ENCODE measurements around the gene SLC24A3. TPM values are rescaled to one million over a fixed set of nuclear protein-coding genes. Genes with fewer than 3 reads are reported as not detected.

Gene SLC24A3
- total RNA-seq, 1 experiment from 2014 or later = not detected

GRCh38 chr20:19602675-19603375 lies 390.4 kb downstream of the SLC24A3 start:
- ATAC-seq (no peak), DNase-seq (ENCODE audit: low read depth, low spot score) (no peak)
- H3K4me1 ChIP-seq (ENCODE audit: control insufficient read depth, insufficient read depth, low read length) = no peaks in the 10 kb centered on the region
- no peaks in the 10 kb centered on the region for H3K27me3 ChIP-seq (ENCODE audit: control insufficient read depth, insufficient read depth, low read length)
- ChIA-PET CTCF (no interaction called here), POLR2A (no interaction called here)
- H3K9me3 ChIP-seq (ENCODE audit: control insufficient read depth, insufficient read depth, low read depth, low read length) = no peaks in the 10 kb centered on the region
- H3K4me3 ChIP-seq (ENCODE audit: low read depth in 2 of 2, low read length in 2 of 2) = no peak overlapping the region
- in situ Hi-C loops (cut with HindIII; ENCODE audit: low pct_unique_long_range_greater_than_20kb, low sequenced_read_pairs) = no loop called here
- no peak overlapping the region for H3K27ac ChIP-seq (ENCODE audit: low read length)
- BruUV-seq (replicated peaks) = no TSS peak
- intact Hi-C loops (cut with micrococcal nuclease; ENCODE audit: unreplicated experiment) = no loop called here
- no peaks in the 10 kb centered on the region for H3K36me3 ChIP-seq (ENCODE audit: control insufficient read depth, insufficient read depth, low read length)
- no peak for TF ChIP-seq POLR2AphosphoS5 (IDR thresholded peaks at IDR 0.05; ENCODE audit: low read depth, low read length)
- TF ChIP-seq, protein P1, sequence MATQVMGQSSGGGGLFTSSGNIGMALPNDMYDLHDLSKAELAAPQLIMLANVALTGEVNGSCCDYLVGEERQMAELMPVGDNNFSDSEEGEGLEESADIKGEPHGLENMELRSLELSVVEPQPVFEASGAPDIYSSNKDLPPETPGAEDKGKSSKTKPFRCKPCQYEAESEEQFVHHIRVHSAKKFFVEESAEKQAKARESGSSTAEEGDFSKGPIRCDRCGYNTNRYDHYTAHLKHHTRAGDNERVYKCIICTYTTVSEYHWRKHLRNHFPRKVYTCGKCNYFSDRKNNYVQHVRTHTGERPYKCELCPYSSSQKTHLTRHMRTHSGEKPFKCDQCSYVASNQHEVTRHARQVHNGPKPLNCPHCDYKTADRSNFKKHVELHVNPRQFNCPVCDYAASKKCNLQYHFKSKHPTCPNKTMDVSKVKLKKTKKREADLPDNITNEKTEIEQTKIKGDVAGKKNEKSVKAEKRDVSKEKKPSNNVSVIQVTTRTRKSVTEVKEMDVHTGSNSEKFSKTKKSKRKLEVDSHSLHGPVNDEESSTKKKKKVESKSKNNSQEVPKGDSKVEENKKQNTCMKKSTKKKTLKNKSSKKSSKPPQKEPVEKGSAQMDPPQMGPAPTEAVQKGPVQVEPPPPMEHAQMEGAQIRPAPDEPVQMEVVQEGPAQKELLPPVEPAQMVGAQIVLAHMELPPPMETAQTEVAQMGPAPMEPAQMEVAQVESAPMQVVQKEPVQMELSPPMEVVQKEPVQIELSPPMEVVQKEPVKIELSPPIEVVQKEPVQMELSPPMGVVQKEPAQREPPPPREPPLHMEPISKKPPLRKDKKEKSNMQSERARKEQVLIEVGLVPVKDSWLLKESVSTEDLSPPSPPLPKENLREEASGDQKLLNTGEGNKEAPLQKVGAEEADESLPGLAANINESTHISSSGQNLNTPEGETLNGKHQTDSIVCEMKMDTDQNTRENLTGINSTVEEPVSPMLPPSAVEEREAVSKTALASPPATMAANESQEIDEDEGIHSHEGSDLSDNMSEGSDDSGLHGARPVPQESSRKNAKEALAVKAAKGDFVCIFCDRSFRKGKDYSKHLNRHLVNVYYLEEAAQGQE (IDR thresholded peaks at IDR 0.05; ENCODE audit: insufficient read depth in 1 of 2, low read depth in 2 of 2, low read length in 1 of 2) = no peak

- CTCF ChIA-PET = no interaction called here
- POLR2A ChIA-PET = no interaction called here
- no peak for DNase-seq (ENCODE audit: low read depth, low spot score)
- H3K9me3 ChIP-seq (ENCODE audit: control insufficient read depth, insufficient read depth, low read depth, low read length) = no peaks in the 10 kb centered on the region
- no peaks in the 10 kb centered on the region for H3K27me3 ChIP-seq (ENCODE audit: control insufficient read depth, insufficient read depth, low read length)
- intact Hi-C loops (cut with micrococcal nuclease; ENCODE audit: unreplicated experiment) (no loop called here), in situ Hi-C loops (cut with HindIII; ENCODE audit: low pct_unique_long_range_greater_than_20kb, low sequenced_read_pairs) (no loop called here)
- H3K4me1 ChIP-seq (ENCODE audit: control insufficient read depth, insufficient read depth, low read length) = no peaks in the 10 kb centered on the region
- BruUV-seq (replicated peaks) = no TSS peak
- no peaks in the 10 kb centered on the region for H3K36me3 ChIP-seq (ENCODE audit: control insufficient read depth, insufficient read depth, low read length)
- H3K4me3 ChIP-seq (ENCODE audit: low read depth in 2 of 2, low read length in 2 of 2) = no peak overlapping the region
- no peak overlapping the region for H3K27ac ChIP-seq (ENCODE audit: low read length)
- ATAC-seq = no peak
- TF ChIP-seq, protein P1 (IDR thresholded peaks at IDR 0.05; ENCODE audit: insufficient read depth in 1 of 2, low read depth in 2 of 2, low read length in 1 of 2) = no peak
- TF ChIP-seq CTCF (IDR thresholded peaks at IDR 0.05) (no peak), POLR2AphosphoS5 (IDR thresholded peaks at IDR 0.05; ENCODE audit: low read depth, low read length) (no peak), SIN3A (IDR thresholded peaks at IDR 0.05; ENCODE audit: borderline replicate concordance, insufficient read depth, low read depth, low read length) (no peak), TCF7L2 (IDR thresholded peaks at IDR 0.05; ENCODE audit: low read depth, low read length) (no peak)
Measured at GRCh38 chr20:19603376-19603750, 390.9 kb downstream of the SLC24A3 start.

Data from Panc1 (cell line).